Activated naive CD8-positive, alpha-beta T cell treated with anti-CD3 and anti-CD28 coated beads for 36 hours (primary cell): ENCODE data around the gene UCN. TPM values are rescaled to one million over a fixed set of nuclear protein-coding genes. Genes with fewer than 3 reads are reported as not detected.
"Not testable (repeated sequence)": the region's sequence is repeated elsewhere in the genome, so short reads cannot be mapped to it uniquely, and the experiment has no call there.

Source experiments
- DNase-seq: peaks from one replicate; pipeline ENCODE4 v3.0.0; 2021
- H3K27ac Mint-ChIP-seq: one replicate; pipeline ENCODE4 v1.8.0; 2022; ENCODE audit warnings: mild to moderate bottlenecking, moderate library complexity, mixed read lengths
- H3K27me3 Mint-ChIP-seq: one replicate; pipeline ENCODE4 v1.8.0; 2022; ENCODE audit warnings: mild to moderate bottlenecking, mixed read lengths
- H3K36me3 Mint-ChIP-seq: one replicate; pipeline ENCODE4 v1.8.0; 2021; ENCODE audit warnings: mild to moderate bottlenecking, mixed read lengths
- H3K4me1 Mint-ChIP-seq: one replicate; pipeline ENCODE4 v1.8.0; 2021; ENCODE audit warnings: mixed read lengths
- H3K4me3 Mint-ChIP-seq: one replicate; pipeline ENCODE4 v1.8.0; 2022; ENCODE audit warnings: mild to moderate bottlenecking, moderate library complexity, mixed read lengths
- H3K9me3 Mint-ChIP-seq: one replicate; pipeline ENCODE4 v1.8.0; 2022; ENCODE audit warnings: mixed read lengths
- total RNA-seq, 2 experiments: library from RNA; stranded (reverse); gene quantifications; one replicate each; pipeline ENCODE4 v1.2.3, GENCODE V29; 2021

Gene UCN, protein sequence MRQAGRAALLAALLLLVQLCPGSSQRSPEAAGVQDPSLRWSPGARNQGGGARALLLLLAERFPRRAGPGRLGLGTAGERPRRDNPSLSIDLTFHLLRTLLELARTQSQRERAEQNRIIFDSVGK
- total RNA-seq, result 1 to 10 TPM; 1.3 to 1.6 TPM

- Mint-ChIP-seq H3K4me1 (peaks cover 4% of the 10 kb centered on the region), H3K9me3 (no peaks in the 10 kb centered on the region), H3K27me3 (peaks cover 22% of the 10 kb centered on the region), H3K27ac (no peak within 1 kb of the TSS), H3K36me3 (peaks cover 20% of the 10 kb centered on the region), H3K4me3 (peak within 1 kb of the TSS; percentile 34)
- DNase-seq, result no peak
These were observed at the start of gene UCN for GRCh38 chr2:27308359-27308881. TSS of gene UCN (minus strand) at chr2:27308445. CDS start at chr2:27307895, 550 bp downstream.

- peaks cover 2% of the 10 kb centered on the region for H3K9me3 Mint-ChIP-seq
- peaks cover 42% of the 10 kb centered on the region for H3K4me1 Mint-ChIP-seq
These were observed 48.3 kb upstream of the UCN start, which contains the start of gene GTF3C2 for GRCh38 chr2:27356382-27357181. TSS of gene GTF3C2 (minus strand) at chr2:27356764. CDS start at chr2:27343554, 13,210 bp downstream.

DNA sequence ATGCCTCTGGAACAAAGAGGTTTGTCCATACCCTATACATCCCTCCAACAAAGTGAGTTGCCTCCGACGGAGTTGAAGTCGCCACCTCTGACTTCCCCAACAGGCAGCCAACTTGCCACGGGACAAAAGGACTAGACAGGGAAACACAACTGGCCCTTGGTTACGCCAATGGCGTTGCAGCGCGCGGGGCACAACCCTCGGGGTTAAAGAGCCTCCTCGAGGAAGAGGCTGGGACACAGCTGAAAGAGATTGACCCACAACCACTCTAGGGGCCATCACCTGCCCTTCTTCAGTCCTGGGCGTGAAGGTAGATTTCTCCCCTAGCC lies 47.8 kb upstream of the UCN start:
- H3K9me3 Mint-ChIP-seq, result peaks cover 2% of the 10 kb centered on the region
- H3K36me3 Mint-ChIP-seq, result peaks cover 33% of the 10 kb centered on the region
- DNase-seq, result no peak
- peaks cover 45% of the 10 kb centered on the region for H3K4me1 Mint-ChIP-seq
- H3K27me3 Mint-ChIP-seq, result no peaks in the 10 kb centered on the region
- peak overlapping the region; percentile 97 for H3K4me3 Mint-ChIP-seq
- H3K27ac Mint-ChIP-seq, result peak overlapping the region; percentile 100

More at GRCh38 chr2:27356382-27357181, 48.3 kb upstream of the UCN start, which contains the start of gene GTF3C2:
- no peaks in the 10 kb centered on the region for H3K27me3 Mint-ChIP-seq
- H3K4me3 Mint-ChIP-seq, result peak within 1 kb of the TSS; percentile 97
- peak; percentile 91 for DNase-seq
- peaks cover 35% of the 10 kb centered on the region for H3K36me3 Mint-ChIP-seq
- H3K27ac Mint-ChIP-seq, result peak within 1 kb of the TSS; percentile 100

GRCh38 chr2:27354597-27354927 lies 46.3 kb upstream of the UCN start:
- Mint-ChIP-seq H3K27ac (peak overlapping the region; percentile 12), H3K9me3 (peaks cover 2% of the 10 kb centered on the region), H3K4me1 (peaks cover 52% of the 10 kb centered on the region), H3K36me3 (peaks cover 25% of the 10 kb centered on the region), H3K27me3 (no peaks in the 10 kb centered on the region), H3K4me3 (peak overlapping the region; percentile 59)
- DNase-seq, result no peak

GRCh38 chr2:27353762-27354596 lies 45.7 kb upstream of the UCN start:
- H3K4me1 Mint-ChIP-seq, result peaks cover 52% of the 10 kb centered on the region
- no peaks in the 10 kb centered on the region for H3K27me3 Mint-ChIP-seq
- no peak for DNase-seq
- peak overlapping the region; percentile 12 for H3K27ac Mint-ChIP-seq
- peaks cover 2% of the 10 kb centered on the region for H3K9me3 Mint-ChIP-seq
- peaks cover 28% of the 10 kb centered on the region for H3K36me3 Mint-ChIP-seq
- peak overlapping the region; percentile 59 for H3K4me3 Mint-ChIP-seq

DNA sequence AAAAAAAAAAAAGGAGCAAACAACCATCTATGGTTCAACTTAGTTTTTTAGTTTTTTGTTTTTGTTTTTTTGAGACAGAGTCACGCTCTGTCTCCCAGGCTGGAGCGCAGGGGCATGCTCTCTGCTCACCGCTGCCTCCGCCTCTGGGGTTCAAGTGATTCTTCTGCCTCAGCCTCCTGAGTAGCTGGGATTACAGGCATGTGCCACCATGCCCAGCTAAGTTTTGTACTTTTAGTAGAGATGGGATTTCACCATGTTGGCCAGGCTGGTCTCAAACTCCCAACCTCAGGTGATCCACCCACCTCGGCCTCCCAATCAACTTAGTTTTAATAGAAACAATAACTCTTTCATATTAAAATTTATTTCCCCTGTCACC lies 45.1 kb upstream of the UCN start:
- H3K9me3 Mint-ChIP-seq, DNase-seq, H3K27ac Mint-ChIP-seq, H3K4me3 Mint-ChIP-seq, H3K27me3 Mint-ChIP-seq: not testable (repeated sequence)
- Mint-ChIP-seq H3K4me1 (peaks cover 49% of the 10 kb centered on the region), H3K36me3 (peaks cover 24% of the 10 kb centered on the region)

DNA sequence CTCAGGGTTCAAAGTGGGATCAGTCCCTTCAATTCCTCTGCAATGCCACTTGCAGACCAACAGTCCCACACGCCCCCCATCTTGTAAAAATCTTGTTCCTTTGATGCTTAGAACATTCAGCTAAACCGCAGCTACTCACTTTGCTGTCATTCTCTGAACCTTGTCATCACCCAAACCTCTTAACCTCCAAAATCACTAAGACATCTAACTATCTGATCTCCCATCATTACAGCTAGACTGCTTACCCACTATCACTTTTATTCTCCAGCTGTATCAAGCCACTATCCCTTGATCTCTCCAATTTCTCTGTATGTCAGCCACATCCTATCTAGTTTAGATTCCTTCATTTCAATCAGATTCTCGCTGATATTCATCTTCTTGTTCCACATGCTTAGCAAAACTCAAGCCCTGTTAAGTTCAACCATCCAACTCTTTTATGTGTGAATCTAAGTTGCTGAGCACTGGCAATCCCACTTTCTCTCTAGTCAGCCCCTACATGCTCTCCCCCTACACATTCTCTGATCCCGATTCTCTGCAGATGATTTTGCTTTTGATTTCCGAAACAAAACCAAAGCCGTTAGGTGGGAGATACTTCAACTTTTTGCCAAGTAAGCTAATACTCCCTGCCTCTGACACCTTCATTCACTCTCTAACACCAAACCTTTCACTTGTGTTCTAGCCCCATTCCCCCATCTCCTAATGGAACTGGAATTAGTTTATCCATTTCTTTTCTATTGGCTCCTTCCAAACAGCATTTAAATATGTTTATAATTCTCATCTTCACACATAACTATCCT lies 43.8 kb upstream of the UCN start:
- Mint-ChIP-seq H3K4me3 (peak overlapping the region; percentile 5), H3K9me3 (no peaks in the 10 kb centered on the region), H3K4me1 (peaks cover 52% of the 10 kb centered on the region), H3K27ac (peak overlapping the region; percentile 46), H3K36me3 (peaks cover 16% of the 10 kb centered on the region), H3K27me3 (no peaks in the 10 kb centered on the region)
- DNase-seq, result no peak

- no peaks in the 10 kb centered on the region for H3K9me3 Mint-ChIP-seq
- peaks cover 15% of the 10 kb centered on the region for H3K36me3 Mint-ChIP-seq
These were observed 42.0 kb upstream of the UCN start for GRCh38 chr2:27350106-27350693.

GRCh38 chr2:27347641-27348040 lies 39.4 kb upstream of the UCN start:
- Mint-ChIP-seq H3K27me3 (no peaks in the 10 kb centered on the region), H3K9me3 (no peaks in the 10 kb centered on the region), H3K27ac (no peak overlapping the region), H3K4me3 (no peak overlapping the region), H3K4me1 (peaks cover 27% of the 10 kb centered on the region), H3K36me3 (peaks cover 10% of the 10 kb centered on the region)
- DNase-seq, result no peak

More at GRCh38 chr2:27350106-27350693, 42.0 kb upstream of the UCN start:
- Mint-ChIP-seq H3K27me3 (no peaks in the 10 kb centered on the region), H3K4me1 (peaks cover 50% of the 10 kb centered on the region), H3K4me3 (no peak overlapping the region), H3K27ac (peak overlapping the region; percentile 4)
- no peak for DNase-seq

DNA sequence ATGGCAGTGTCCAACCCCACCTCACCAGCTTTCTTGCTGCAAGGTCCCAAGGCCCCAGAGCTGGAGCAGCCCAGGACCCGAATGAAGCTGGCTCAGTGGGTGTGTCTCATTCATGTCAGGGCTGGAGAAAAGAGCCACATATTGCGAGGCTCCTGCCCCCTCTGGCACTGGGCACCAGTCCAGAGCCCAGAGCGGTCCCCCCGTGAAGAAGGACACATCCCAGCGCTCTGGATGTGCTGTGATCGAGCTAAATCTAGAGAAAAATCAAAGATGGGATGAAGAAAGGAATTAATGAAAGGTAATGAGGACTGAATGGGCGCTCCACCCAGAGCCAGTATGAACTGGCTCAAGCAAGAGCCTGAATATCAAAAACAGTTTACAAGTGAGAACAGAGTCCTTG lies 27.9 kb upstream of the UCN start:
- no peak overlapping the region for H3K4me3 Mint-ChIP-seq
- no peak overlapping the region for H3K27ac Mint-ChIP-seq
- H3K4me1 Mint-ChIP-seq, result no peaks in the 10 kb centered on the region
- DNase-seq, result no peak
- no peaks in the 10 kb centered on the region for H3K9me3 Mint-ChIP-seq
- H3K27me3 Mint-ChIP-seq, result no peaks in the 10 kb centered on the region
- H3K36me3 Mint-ChIP-seq, result peaks cover 21% of the 10 kb centered on the region

DNA sequence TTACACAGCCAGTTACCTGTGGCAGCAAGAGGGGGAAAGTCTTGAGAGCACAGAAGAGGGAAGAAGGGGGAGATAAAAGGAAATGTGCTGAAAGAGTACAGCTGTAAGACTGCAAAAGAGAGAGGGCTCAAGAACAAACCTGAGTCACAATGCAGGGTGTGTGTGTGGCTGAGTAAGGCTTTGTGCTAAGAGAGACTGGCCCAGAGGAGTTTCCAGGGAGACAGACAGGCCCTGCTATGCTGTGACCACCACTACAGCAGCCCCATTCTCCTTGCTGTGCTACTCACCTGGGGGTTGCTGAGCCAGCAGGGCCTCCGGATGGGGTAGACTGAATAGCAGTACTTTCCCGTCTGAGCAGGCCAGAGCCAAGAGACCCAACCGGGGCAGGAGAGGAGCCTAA lies 27.1 kb upstream of the UCN start:
- H3K4me1 Mint-ChIP-seq, result no peaks in the 10 kb centered on the region
- H3K4me3 Mint-ChIP-seq, result no peak overlapping the region
- H3K27me3 Mint-ChIP-seq, result no peaks in the 10 kb centered on the region
- H3K36me3 Mint-ChIP-seq, result peaks cover 17% of the 10 kb centered on the region
- H3K27ac Mint-ChIP-seq, result no peak overlapping the region
- no peaks in the 10 kb centered on the region for H3K9me3 Mint-ChIP-seq
- no peak for DNase-seq

GRCh38 chr2:27324720-27325119 lies 16.5 kb upstream of the UCN start:
- Mint-ChIP-seq H3K27ac (peak overlapping the region; percentile 10), H3K36me3 (peaks cover 23% of the 10 kb centered on the region), H3K27me3 (no peaks in the 10 kb centered on the region), H3K4me1 (peaks cover 16% of the 10 kb centered on the region), H3K4me3 (peak overlapping the region; percentile 37), H3K9me3 (no peaks in the 10 kb centered on the region)
- no peak for DNase-seq

DNA sequence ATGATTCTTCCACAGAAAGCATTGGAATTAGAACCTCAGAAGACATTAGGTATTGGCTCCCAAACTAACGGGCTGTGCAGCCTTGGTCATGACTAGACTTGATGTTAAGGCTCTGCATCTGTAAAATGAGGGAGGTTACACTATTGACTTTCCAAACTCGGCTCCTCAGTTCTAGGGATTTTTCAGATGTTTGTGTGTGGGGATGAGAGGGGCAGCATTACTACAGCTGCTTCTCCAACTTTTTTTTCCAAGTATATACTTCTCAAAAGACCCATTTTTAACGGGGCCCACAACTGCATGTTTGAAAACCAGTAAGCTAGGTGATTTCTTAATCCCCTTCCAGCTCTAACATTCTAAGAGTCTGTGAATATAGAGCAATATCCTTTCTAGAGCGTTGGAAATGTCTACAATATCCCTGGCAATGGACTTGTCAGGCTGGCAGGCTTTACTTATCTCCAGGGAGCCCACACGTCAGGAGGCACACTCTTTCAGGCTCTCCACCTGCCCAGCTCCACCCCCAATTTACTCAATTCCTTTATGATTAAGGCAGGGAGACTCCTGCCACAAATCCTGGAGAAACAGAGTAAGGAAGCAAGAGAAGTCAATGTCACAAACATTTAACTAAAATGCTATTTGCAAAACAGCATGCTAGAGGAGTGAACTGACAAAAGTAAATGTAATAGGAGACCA lies 15.5 kb upstream of the UCN start:
- Mint-ChIP-seq H3K27ac (peak overlapping the region; percentile 90), H3K9me3 (no peaks in the 10 kb centered on the region), H3K4me1 (peaks cover 16% of the 10 kb centered on the region), H3K27me3 (no peaks in the 10 kb centered on the region), H3K4me3 (peak overlapping the region; percentile 91), H3K36me3 (peaks cover 23% of the 10 kb centered on the region)
- no peak for DNase-seq
